ENCODE data around the gene LIMCH1.
A peak's percentile ranks its signal among the peaks of the same experiment; 100 is the strongest.
"Not testable (repeated sequence)": the region's sequence is repeated elsewhere in the genome, so short reads cannot be mapped to it uniquely, and the experiment has no call there.

The LIMCH1 gene

DNA sequence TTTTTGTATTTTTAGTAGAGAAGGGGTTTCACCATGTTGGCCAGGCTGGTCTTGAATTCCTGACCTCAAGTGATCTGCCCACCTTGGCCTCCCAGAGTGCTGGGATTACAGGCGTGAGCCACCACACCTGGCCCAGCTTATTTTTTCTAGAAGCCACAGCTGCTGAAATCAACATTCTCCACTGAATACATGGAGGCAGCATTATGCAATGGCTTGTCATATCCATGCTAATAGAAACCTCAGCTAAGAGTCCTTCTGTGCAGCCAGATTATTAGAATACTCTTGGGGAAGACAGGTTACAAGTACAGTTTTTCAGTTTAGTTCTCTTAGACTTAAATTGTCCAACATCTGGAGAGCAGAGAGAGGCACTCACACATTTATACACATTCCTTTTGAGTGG lies 104.8 kb downstream of the LIMCH1 start:
- DNase-seq (ENCODE audit: low read depth) = peak; percentile 47

DNA sequence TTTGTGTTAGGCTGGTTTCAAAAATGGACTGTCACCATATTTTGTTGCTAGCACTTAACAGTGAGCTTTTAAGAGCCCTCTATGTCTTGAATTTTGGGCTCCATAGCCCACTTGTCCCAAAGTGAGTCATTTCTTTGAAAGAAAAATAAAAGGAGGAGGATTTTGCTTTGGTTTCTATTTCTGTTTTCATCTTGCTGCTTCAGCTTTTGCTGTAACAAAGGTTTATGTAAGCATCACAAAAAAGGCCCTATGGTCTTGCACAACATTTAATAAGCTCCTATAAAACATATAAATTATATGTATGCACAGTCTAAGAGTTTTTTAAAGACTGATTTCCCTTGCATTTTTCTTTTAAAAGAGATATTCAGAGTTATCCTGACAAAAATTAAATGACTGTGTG lies 105.4 kb downstream of the LIMCH1 start:
- peak; percentile 16 for DNase-seq (ENCODE audit: low read depth)

DNA sequence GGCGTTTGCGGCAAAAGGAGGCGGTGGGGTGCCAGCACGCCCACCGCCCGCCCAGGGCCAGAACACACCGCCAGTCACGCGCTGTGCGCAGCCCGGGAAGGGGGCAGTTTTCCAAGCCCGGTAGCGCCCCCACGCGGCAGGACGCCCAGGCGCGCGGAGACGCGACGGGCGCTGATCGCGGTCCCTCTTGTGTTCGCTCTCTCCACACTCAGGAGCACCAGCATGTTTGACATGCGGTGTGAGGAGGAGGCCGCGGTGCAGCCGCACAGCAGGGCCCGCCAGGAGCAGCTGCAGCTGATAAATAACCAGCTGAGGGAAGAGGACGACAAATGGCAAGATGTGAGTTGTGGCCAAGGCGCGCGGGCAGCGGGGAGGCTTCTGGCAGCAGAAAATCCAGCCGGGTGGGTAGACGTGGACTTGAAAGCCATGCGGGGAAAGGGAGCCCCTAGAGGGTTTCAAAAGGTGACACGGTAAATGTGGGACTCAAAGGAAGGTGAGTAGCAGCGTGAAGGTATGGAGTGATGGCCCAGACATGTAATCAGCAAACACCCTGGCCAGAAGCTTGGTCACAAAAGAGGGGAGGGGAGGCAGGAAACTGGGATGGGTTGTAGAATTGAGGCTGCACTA lies 106.4 kb downstream of the LIMCH1 start:
- DNase-seq (ENCODE audit: low read depth) = peak; percentile 54

DNA sequence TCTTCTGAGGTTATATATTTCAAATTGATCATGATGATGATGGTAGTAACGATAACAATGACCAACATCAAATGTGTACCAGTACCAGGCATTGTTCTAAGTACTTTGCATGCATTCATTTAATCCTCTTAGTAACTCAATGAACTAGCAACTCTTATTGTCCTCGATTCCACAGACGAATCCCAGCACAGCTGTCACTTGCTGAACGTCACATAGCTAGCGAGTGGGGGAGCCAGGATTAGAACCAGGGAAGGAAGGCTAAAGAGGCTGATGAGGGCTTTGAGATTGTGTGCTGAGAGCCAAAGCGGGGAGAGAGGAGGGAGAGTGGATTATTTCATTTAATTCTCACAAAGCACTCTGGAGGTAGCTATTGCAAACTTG lies 106.9 kb downstream of the LIMCH1 start:
- no peak for DNase-seq (ENCODE audit: low read depth)

DNA sequence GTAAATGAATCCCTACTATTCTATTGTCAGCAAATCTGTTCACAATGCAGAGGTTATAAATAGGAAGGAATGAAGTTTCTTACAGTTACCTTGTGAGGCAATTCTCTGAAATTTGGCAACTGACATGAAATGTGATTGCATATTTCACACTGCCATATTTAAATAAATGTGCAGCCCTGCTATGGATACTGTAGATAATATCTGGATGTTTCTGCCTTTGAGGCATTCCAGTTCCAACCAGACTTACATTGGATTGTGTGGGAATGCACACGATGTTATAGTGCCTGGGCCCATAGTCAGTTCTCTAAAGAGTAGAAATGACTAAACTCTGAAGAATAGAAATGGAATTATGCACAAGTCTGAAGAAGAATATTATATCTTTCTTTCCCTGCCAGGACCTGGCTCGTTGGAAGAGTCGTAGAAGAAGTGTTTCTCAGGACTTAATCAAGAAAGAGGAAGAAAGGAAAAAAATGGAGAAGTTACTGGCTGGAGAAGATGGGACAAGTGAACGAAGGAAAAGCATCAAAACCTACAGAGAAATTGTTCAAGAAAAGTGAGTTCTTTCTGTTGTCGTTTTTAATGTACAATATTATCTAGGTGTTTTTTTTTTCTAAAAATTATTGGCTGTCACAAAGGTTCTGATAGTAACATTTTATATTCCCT lies 107.9 kb downstream of the LIMCH1 start:
- no peak for DNase-seq (ENCODE audit: low read depth)

DNA sequence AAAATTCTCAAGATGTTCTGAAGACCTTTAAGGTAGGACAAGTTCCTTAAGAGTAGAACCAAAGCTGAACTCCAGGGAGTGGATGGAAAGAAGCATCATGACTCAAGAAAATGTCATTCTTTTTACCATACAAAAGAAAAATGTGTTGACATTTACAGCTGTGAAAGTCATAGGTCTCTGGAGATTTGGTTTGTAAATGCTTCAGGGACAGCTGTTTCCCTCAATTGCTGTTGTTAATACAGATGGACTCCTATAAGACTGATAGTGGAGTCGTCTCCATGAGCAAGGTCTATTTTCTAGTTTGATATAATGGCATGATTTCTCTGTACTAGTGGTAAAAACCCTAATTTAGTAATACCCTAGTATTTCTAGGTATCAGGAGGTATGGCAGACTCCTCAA lies 108.9 kb downstream of the LIMCH1 start:
- DNase-seq (ENCODE audit: low read depth) = no peak

DNA sequence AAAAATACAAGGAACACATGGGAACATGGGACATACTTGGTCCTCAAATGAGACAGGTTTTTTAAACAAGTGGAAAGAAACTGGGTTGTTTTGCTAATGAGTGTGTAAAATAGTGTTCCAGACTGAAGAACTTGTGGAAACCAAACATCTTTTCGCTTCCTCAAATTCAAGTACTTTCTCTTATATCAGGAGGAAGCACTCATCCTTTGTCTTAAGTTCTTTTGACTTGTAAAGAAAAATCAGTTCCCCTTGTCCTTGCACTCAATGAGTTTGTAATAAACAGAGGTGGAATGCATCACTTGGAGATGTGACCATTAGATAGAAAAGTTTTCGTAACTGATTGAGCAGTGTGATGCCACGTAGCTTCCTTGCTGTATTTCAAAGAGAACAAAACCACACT lies 109.4 kb downstream of the LIMCH1 start:
- no peak for DNase-seq (ENCODE audit: low read depth)

DNA sequence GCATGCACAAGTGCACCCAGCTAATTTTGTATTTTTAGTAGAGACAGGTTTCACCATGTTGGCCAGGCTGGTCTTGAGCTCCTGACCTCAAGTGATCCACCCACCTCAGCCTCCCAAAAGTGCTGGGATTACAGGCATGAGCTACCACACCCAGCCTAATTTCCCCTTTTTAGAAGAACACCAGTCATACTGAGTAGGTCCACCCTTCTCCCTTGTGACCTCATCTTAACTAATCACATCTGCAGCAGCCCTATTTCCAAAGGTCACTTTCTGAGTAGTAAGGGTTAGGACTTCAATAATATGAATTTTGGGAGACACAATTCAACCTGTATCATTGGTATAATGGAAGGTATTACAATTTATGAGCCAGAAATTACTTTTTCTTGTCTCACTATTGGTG lies 113.2 kb downstream of the LIMCH1 start:
- not testable (repeated sequence) for DNase-seq (ENCODE audit: low read depth)

DNA sequence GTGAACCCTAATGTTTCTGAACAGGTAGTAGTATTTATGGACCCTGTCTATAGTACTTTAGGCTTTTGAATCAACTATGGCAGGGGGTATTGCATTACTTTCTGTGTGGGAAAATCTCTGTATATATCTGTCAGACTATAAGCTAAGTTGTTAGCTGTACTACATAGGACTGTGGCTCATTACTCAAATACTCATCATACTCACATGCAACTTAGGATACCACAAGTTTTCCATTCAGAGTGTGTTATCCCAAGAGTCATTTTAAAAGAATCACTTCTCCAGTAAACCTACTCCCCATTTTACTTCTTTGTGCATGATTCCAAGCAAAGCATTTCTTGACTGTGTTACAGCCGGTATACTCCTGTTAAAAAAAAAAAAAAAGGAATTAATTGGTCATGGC lies 115.0 kb downstream of the LIMCH1 start:
- peak; percentile 9 for DNase-seq (ENCODE audit: low read depth)

DNA sequence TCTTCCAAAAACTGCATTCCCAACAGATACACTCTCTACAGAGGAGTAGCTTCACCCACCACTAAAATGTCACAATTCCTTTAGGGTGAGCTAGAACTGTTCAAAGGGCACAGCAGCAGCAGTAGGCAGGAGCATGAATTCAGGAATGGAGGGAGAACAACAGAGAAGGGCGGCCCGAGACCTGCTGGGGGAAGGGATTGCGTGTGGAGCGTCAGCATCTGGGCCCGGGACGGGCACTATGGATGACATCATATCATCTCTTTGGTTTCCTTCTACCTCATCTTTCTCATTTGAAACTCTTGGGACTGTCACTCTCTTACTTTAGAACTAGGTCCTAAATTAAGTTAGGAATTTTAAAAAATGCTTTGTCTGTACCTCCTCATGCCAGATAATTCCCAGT lies 115.6 kb downstream of the LIMCH1 start:
- no peak for DNase-seq (ENCODE audit: low read depth)

DNA sequence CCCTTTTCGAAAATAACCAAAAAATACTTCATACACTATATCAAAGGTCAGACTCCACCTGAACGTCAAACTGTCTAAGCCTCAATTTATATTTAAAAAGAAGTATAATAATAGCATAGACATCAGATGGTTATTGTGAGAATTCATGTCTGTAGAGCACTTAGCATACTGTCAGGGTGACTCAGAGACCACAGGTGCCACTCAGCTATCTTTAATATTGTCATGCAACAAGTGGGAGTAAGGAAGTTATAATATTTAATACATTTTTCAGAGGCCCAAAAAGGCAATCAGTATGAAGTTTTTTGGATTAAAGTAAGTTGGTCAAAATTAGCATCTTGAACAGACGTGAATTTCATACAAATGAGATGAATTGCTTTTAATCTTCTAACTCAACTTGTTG lies 117.2 kb downstream of the LIMCH1 start:
- peak; percentile 67 for DNase-seq (ENCODE audit: low read depth)

DNA sequence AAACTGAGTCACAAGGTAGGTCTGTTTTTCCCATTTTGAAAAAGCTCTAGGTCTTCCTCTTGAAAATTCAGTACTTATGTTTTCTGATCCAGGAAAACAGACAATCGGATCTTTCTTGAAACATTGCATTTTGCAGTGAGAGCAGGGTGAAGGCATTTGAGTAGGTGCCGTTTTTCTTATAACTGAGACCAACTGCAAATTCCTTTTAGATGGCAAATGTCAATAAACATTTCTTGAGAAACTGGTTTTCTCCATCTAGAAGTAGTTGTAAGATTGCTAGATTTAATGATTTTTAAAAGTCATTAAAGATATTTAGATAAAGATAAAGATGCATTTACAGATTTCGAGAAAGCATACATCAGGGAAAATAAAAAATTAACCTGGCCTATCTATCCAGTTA lies 118.1 kb downstream of the LIMCH1 start:
- DNase-seq (ENCODE audit: low read depth) = no peak

DNA sequence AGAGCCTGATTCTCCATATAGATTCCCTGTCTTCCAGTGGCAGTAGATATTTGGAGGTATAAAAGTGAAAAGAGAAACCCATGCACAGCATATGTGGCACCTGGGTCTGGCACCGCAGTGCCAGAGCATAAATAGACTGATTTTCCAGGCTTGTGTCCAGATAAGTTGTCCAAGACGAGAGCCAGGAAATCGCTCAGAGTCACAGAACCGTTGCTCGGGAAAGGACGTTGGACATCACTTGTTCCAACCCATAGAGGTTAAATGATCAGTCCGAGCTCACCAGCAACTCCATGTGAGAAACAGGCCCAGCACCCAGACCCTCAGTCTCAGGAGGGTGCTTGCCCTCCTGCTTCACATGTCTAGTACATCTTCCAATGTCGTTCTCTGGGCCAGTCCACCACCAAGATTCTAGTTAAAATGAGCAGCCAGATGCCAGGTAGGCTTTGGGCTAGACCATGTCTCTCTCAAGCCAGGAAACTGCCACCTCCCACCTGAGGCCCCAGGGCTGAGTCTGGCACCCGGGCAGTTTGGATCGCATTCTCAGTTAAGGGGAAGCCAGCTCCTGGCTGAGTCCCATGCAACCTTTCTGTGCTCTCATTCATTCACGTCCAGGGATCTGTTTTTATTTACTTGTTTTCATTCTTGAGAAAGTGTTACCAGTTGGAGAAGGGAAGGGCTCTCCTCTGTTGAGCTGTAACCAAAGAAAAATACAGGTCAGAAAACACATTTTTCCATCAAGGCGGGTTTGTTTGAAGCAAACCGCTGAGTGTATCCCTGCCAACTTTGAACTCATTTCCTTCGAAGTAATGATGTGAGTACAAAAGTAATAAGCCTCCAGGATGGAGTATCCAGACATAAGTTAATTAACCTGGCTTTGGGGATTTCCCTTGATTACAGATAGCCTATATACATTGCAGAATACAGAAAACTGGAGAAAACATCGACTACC lies 118.9 kb downstream of the LIMCH1 start:
- DNase-seq (ENCODE audit: low read depth) = peak; percentile 14

DNA sequence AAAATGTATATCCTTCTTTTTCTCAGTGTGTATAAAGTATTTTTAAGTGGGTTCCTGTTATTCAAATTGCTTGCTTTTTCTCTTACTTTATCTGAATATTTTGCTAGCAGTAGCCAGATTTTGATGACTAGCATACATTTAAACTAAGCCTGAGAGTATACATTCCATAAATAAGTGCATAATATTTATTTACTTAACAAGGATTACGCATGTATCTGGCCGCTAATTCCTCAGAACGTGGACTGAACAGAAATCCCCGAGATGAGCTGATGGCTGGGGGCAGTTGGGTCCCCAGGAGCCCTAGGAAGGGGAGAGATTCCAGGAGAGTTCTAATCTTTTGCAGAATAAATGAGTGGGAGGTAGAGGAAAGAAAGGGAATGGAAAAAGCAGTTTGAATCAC lies 119.6 kb downstream of the LIMCH1 start:
- peak; percentile 78 for DNase-seq (ENCODE audit: low read depth)

DNA sequence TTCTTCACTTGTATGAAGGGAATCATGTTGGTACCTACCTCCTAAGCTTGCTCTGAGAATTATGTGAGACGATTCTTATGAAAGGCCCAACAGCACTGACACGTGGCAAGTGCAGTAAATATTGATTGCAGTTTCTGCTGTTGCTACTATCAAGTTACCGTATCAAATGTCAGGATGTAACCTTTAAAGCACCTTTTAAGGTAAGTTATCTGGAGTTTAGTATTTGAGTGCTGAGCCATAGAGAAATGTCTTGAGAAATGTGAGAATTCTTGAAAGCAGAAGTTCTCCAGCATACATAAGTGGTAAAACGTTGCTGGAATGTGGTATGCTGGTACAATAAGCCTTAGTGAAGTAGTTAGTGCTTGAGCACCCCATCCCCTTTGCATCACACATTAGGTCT lies 120.2 kb downstream of the LIMCH1 start:
- DNase-seq (ENCODE audit: low read depth) = peak; percentile 45

DNA sequence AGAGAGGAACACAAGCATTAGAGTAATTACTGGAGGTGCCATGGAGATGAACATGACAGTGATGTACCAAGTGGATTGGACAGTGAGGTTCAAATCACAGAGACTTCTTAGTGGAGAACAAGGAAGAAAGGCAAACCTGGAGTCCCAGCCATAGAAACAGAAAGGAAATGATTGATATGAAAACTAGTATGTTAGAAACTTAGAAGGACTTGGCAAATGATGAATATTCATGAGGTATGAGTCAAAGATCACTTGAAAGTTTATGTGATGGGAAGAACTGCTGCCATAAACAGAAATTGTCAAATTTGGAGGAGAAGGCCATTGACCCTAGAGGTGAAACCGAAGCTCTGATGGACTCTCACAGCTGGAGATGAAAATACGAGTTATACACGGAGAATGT lies 122.4 kb downstream of the LIMCH1 start:
- no peak for DNase-seq (ENCODE audit: low read depth)

DNA sequence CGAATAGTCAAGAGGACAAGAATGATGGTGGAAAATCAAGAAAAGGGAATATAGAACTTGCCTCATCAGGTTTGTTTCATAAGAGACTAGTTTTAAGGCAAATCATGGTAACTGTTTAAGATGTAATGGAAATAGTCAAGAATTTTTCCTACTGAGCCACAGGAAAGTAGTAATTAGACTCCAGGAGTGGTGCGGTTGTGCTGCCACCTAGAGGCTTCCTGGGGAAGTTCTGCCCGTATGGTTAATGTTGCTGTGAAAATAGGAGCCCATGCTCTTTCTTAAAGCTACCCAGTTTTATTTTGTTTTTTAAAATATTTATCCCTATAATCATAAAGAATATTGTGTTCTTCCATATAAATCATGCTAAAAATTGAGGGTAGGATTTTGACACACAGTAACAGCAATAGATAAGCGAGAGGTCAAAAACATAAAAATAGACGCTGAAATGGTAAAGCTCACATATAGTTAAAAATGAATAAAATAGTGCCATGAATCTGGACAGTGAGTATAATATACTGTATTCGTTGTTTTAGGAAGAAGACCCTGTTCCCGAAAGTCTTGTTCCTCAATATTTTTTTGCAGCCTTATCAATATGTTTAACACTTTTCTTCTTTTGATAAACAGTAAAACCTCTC lies 123.6 kb downstream of the LIMCH1 start:
- peak; percentile 63 for DNase-seq (ENCODE audit: low read depth)

DNA sequence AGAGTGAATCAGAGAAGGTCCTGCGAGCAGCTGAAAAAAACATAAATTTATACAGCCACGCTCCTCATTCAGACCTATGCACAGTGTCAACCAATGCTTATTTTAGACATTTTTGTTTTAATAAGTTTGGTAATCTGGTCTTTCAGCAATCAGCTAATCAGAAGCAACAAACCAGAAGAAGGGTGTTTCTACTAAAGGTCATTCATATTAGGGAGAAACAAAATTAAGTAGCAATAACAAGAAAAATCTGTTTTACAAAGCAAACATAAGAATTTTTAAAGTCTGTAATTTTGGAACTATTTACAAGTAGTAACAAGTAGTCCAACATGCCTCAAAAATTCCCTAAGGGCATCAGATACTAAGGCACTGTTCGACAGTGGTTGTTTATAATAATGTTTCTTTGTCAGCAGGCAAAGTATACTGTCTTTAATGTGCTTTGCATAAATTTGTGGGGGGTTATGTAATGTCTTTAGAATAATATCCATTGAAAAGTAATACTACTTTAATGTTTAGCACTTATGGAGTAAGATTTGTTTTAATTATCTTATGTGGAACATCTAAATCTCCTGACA lies 127.8 kb downstream of the LIMCH1 start:
- DNase-seq (ENCODE audit: low read depth) = no peak

DNA sequence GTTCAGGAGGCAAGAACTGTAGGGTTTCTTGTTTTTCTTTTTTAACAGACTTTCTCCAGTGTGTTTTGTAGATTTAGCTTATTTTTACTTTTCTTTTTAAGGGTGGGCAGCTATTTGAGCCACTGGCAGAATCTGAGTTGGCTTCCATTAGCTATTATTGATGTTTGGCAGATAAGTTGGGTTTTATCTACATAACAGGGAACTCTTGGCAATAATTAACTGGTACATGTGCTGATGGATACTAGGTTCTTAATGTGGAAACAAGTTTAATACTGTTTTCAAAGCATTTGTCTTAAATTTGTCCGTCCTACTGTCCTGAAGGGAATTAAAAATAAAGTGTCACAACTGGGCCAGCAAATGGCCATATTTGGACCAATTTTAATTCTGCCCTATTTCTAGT lies 130.1 kb downstream of the LIMCH1 start:
- DNase-seq (ENCODE audit: low read depth) = no peak

DNA sequence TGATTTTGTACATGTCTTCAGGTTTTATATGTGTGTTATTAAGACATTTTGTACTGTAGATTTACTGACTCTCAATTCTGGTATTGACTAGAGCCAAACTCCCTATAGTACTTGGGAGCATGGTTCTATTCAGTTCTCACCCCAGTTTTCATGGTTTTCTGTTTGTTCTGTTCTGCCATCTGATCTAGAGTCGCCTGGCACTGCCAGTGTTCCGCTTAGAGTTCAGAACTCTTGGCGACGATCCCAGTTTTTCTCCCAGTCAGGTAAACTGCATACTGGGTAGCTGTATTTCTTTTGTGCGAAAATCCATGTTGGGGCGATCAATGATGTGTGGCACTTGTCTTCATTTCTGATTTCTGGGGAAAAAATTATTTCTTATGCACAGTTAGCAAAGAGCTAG lies 132.6 kb downstream of the LIMCH1 start:
- DNase-seq (ENCODE audit: low read depth) = no peak

DNA sequence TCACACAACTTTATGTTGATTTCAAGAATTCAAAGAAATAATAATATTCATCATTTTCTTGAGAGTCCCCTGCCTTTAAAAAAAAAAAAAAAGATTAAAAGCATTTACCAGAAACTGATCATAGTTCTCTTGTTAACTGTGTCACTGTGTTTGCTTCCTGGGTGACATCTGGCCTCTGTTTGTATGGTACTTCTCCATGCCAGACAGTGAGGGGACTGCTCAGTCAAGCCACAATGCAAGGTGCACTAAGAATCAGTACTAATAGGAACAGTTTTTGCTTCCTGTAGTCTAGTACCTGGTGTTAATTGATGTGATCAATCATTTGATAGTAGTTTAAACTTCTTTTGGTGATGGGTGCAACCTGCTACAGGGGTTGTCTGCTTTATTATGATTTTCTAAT lies 133.0 kb downstream of the LIMCH1 start:
- DNase-seq (ENCODE audit: low read depth) = no peak

All from iris pigment epithelial cell (primary cell).